HG03565 (cell line): Measurements from ENCODE around the gene CGN.

Experiments
- ATAC-seq: cut with Tn5 transposase; IDR thresholded peaks from one replicate; pipeline ENCODE4 v1.9.1; 2021; ENCODE audit warnings: mild to moderate bottlenecking, moderate library complexity; ENCODE audit not compliant: unreplicated experiment

The CGN gene

DNA sequence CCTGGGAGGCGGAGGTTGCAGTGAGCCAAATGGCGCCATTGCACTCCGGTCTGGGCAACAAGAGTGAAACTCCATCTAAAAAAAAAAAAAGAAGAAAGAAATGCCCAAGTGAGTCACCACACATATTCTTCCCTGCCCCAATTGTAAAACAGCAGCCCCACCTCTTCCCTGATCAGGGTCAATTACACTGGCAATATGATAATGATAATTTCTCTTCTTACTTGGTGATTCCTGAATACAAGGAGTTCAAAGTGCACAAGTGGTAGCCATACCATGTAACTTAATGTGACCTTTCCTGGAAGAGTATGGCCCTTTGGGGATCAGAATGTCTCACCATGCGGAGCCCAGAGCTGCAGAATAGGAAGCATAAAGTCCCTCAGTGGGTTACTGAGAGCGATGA is 11.8 kb upstream of the CGN start:
- no peak for ATAC-seq

DNA sequence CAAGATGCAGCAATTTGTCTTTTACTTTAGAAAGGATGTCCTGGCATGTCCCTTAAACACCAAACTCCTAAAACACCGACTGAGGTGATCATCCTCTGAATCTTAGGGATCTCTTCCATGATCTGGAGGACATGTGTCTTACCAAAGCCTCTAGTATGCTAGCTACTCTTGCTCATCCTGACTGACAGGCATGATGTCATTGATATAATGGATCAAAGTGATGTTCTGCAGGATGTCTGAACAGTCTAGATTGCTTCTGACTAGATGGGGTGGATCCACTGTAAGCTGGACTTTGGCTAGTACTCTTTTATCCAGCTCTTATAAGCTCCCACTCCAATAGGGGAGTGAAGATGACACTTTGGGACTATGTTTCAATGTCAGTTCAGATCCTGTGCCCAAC is 11.3 kb upstream of the CGN start:
- ATAC-seq = no peak

GRCh38 chr1:151501474-151501873 is 9.7 kb upstream of the CGN start:
- no peak for ATAC-seq

DNA sequence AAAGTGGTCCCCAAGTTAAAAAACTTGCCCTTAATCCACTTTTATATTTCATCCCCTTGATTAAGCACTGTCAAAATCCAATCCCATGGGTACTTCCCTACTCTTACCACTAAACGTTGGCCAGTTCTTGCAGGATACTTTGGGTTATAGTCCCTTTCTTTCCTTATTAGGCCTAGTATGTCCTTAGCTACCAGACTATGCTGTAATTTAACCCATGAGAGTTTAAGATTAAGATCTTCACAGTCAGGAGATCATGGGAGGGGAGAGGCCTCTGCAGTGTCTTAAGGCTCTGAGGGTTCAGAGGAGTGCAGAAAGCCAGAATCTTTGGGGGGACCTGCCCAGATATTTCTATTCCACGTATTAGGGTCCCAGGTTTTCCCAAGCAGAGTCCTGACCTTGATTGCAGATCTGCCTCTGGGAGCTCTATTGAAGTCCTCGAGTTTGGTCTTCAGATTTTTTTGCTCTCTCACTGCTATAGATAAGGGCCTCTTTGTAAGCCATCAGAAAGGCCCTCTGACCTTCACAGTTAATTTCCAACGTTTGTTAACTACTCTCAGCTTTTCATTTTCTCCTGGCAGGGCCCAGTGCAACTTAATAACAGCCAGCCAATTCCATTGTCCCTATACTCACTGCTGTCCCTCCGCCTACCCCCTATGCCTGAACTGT is 9.0 kb upstream of the CGN start:
- ATAC-seq = no peak

GRCh38 chr1:151502859-151503780 is 8.1 kb upstream of the CGN start:
- no peak for ATAC-seq

DNA sequence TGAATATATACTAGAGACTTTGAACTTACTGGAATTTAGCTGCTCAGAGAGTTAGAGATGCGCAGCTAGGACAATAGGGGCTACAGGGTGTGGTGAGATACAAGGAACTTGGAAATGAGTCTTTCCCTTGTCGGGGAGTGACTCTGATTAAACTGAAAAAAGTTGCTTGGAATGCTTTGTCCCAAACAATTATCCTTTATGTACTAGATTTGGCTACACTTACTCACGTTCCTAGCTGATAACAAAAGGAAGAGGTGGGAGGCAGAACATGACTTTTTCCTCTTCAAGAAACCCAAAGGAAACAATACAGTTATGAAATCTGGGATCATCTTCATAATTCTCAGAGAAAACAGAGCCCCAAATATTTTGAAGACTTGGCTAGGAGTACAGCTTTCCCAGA is 6.9 kb upstream of the CGN start:
- no peak for ATAC-seq

DNA sequence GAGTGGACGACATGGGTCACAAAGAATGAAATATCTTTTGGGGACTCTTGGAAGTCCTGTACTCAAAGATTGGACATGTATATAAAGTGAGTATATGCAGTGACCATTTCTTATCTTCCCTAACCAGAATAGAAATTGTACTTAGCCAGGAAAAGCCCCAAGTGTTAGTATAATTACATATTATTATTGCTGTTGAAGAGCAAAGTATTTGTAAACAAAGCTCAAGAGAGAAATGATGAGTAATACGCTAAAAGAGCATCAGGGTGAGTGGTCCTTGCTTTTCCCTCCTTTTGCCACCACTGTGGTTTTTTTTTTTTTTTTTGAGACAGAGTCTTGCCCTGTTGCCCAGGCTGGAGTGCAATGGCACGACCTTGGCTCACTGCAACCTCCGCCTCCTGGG is 6.4 kb upstream of the CGN start:
- ATAC-seq = no peak

DNA sequence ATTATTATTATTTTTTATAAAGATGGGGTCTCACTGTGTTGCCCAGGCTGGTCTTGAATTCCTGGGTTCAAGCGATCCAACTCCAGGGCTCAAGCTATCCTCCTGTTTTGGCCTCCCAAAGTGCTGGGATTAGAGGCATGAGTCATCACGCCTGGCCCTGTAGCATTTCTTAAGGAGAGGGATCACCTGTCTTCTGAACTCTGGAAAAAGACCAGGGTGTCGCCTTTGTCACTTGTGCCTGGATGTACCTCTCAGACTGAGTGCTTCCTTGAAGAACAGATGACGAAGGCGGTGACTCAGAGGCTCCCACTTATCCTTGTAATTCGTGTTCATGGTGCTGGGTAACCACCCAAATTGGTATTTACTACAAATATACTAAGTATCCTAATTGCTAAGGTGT is 2.4 kb upstream of the CGN start:
- no peak for ATAC-seq

GRCh38 chr1:151509350-151510019 is 1.7 kb upstream of the CGN start:
- ATAC-seq = no peak

- no peak for ATAC-seq
Measured at GRCh38 chr1:151510020-151510405, 1.2 kb upstream of the CGN start.

DNA sequence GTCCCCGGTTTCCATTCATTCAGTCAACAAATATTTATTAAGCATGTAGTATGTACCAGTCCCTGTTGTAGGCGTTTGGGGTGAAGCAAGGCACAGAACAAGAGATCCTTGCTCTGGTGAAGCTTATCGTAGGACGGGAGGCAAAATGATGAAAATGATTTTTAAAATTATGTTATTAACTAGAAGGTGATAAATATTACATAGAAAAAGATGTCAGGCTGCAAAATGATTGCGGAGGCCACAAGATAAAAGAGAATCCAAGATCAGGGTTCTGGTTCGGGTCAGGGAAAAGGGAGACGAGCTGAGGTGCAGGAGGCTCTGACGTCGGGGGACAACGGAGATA is 602 bp upstream of the CGN start:
- no peak for ATAC-seq

DNA sequence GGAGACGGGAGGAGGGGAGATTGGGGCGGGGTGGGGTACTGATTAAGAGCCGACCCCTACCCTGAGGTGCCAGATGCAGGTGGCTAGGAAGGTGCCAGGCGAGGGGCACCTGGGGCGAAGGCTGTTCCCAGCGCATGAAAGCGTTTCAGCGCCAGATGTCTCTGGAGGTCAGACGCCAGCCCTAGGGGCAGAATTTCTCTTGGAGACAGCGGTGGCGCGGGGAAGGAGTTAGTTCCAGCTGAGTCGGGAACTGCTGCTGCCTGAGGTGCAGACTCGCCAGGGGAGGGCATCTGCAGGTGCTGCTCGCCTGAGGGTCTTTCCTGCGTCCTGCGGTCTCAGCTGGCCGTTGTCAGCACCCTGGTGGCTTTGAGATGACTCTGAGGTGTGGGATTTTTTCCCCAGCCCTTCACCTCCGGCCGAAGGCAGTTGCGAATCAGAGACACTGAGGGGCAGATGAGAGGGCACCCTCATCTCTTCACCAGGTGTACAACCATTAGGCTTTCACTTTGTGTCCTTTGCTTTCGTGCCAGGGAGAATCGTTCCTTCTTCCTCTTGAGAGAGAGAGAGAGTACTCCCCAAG is 539 bp downstream of the CGN start:
- no peak for ATAC-seq

GRCh38 chr1:151512326-151512725 is 1.1 kb downstream of the CGN start:
- ATAC-seq = no peak

DNA sequence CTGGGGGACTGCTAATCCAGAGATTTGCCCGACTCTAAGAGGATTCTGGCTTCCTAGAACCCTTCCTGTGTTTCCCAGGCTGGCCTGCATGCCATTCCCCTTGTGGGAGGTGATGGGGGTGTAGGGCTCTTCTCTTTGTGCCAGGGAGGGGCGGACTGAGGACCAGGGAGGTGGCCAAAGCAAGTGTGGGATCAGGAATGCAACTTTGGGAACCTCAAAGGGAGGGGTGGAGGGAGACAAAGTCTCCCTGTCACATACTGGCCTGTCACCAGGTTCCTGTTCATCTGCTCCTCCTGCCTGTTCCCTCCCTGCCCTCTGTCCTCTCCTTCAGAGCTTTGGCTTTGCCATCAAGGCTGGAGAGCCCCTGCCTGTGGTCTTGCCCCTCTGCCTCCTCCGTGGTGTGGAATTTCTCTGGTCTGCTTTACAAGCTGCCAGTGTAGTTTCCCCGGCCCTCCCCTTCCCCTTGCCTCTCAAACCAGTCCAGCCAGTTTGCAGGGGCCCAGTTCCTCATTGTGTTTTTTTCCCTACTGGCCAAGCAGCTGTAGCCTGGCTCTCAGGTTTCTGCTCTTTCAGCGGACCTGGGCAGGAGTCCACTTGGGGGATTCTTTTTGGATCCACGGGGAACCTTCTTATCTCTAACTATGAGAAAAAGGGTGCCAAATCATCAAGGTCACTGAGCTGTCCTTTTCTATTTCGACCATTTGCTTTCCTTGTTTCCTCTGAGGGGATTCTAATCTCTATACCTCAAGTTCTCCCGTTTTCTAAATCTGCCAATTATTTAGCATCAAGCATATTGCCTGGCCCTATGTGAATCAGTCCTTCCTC is 1.8 kb downstream of the CGN start:
- no peak for ATAC-seq

- ATAC-seq = no peak
Measured at GRCh38 chr1:151513626-151514121, 2.5 kb downstream of the CGN start.

DNA sequence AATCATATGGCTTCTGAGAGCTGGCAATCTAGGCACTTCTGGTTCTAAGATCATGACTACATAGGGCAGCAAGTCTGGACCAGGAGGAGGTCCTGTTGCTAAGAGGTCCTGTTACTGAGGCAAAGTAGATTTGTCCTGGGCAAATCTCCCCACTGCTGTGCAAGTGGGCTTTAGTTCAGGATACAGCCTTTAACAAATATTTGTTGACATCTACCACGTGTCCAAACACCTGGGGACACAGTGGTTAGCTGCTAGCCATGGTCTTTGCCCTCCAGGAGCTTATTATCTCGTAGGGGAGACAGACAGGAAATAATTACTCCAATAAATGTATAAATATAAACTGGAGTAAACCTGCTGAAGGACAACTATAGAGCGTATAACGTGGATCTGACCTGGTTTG is 3.2 kb downstream of the CGN start:
- ATAC-seq = no peak

DNA sequence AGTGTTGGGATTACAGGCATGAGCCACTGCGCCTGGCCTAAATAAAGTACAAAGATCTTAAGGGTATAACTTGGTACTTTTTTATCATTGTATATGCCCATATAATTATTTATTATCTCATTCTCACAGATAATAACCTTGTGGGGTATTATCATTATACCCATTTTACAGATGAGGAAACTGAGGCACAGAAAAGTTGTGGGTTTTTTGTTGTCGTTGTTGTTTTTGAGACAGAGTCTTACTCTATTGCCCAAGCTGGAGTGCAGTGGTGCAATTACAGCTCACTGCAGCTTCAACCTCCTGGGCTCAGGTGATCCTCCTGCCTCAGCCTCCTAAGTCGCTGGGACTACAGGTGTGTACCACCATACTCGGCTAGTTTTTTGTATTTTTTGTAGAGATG is 4.1 kb downstream of the CGN start:
- ATAC-seq = no peak

DNA sequence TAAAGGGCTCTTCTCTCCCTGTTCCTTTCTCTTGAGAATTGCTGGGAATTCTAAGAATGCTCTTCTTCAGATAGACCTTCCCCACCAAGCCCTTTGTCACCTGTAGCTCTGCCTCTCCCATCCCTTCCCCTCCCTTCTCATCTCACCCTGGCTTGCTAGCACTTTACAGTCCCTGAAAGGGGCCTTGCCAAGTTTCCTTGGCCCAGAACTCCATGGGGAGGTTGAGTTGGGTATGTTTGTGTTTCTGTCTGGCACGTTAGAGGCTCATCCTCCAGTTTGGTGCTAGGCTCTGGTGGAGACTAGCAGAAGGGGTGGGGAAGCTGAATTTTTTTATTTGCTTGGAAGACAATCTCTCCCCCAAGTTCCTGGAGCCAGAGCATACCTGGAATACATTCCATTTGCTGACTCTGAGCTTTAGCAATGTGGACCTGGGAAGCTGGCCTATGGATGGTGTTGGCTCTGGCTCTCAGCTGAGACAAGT is 4.9 kb downstream of the CGN start:
- no peak for ATAC-seq

GRCh38 chr1:151518431-151518830 is 7.2 kb downstream of the CGN start:
- ATAC-seq = no peak

GRCh38 chr1:151518936-151519335 is 7.7 kb downstream of the CGN start:
- ATAC-seq = no peak
